A549 treated with CORT108297 at 1 μM for 4 hours (cell line): ENCODE measurements around the gene MREG. TPM values are rescaled to one million over a fixed set of nuclear protein-coding genes. Genes with fewer than 3 reads are reported as not detected.

Experiments
- total RNA-seq: library from RNA; stranded (reverse); fragments of 200-300 nt; extraction: Qiagen RNA extraction; gene quantifications from 5 replicates; pipeline ENCODE4 v1.2.3, GENCODE V29; 2022

The MREG gene
- total RNA-seq, result 4.5 to 5.9 TPM (median 5.4 TPM) in 5 replicates

GRCh38 chr2:216013080-216013909 lies at the start of gene MREG:
TSS of gene MREG (minus strand) at chr2:216013551. CDS start at chr2:216013327, 224 bp downstream.

Other genes starting within 250 kb of the MREG start
- 14.9 to 16.7 TPM (median 15.9 TPM) in 5 replicates for gene PECR, start 68.3 kb upstream of the MREG start, total RNA-seq
- gene TMEM169, start 68.4 kb upstream of the MREG start, total RNA-seq, result 0.18 to 0.42 TPM (median 0.34 TPM) in 5 replicates
- 166 to 222 TPM (median 178 TPM) in 5 replicates for gene XRCC5, start 95.8 kb upstream of the MREG start, total RNA-seq